Measurements from ENCODE around the gene AOC1.
"Not testable (repeated sequence)": the region's sequence is repeated elsewhere in the genome, so short reads cannot be mapped to it uniquely, and the experiment has no call there.

DNA sequence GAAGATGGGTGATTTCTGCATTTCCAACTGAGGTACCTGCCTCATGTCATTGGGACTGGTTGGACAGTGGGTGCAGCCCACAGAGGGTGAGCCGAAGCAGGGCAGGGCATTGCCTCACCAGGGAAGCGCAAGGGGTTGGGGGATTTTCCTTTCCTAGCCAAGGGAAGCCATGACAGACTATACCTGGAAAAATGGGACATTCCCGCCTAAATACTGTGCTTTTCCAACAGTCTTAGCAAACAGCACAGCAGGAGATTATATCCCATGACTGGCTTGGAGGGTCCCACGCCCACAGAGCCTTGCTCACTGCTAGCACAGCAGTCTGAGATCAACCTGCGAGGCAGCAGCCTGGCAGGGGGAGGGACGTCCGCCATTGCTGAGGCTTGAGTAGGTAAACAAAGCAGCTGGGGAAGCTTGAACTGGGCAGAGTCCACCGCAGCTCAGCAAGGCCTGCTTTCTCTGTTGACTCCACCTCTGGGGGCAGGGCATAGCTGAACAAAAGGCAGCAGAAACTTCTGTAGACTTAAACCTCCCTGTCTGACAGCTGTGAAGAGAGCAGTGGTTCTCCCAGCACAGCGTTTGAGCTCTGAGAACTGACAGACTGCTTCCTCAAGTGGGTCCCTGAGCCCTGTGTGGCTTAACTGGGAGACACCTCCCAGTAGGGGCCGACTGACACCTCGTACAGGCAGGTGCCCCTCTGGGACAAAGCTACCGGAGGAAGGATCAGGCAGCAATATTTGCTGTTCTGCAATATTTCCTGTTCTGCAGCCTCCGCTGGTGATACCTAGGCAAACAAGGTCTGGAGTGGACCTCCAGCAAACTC is 44.5 kb upstream of the AOC1 start:
- not testable (repeated sequence) for TF ChIP-seq POLR2A, POLR2AphosphoS5 (IDR thresholded peaks at IDR 0.05)
- TF ChIP-seq, protein P1, sequence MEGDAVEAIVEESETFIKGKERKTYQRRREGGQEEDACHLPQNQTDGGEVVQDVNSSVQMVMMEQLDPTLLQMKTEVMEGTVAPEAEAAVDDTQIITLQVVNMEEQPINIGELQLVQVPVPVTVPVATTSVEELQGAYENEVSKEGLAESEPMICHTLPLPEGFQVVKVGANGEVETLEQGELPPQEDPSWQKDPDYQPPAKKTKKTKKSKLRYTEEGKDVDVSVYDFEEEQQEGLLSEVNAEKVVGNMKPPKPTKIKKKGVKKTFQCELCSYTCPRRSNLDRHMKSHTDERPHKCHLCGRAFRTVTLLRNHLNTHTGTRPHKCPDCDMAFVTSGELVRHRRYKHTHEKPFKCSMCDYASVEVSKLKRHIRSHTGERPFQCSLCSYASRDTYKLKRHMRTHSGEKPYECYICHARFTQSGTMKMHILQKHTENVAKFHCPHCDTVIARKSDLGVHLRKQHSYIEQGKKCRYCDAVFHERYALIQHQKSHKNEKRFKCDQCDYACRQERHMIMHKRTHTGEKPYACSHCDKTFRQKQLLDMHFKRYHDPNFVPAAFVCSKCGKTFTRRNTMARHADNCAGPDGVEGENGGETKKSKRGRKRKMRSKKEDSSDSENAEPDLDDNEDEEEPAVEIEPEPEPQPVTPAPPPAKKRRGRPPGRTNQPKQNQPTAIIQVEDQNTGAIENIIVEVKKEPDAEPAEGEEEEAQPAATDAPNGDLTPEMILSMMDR (IDR thresholded peaks at IDR 0.05) = not testable (repeated sequence)

Data from gastroesophageal sphincter (tissue), 3 donors.